Measurements from ENCODE around the gene SLC24A3. TPM values are rescaled to one million over a fixed set of nuclear protein-coding genes. Genes with fewer than 3 reads are reported as not detected.
"Not testable (repeated sequence)": the region's sequence is repeated elsewhere in the genome, so short reads cannot be mapped to it uniquely, and the experiment has no call there.

SLC24A3 gene
- total RNA-seq, 1 experiment from 2014 or later = not detected

GRCh38 chr20:19633985-19634384 is 421.5 kb downstream of the SLC24A3 start:
- POLR2A ChIA-PET = no interaction called here
- no peak for DNase-seq (ENCODE audit: low read depth, low spot score)
- in situ Hi-C loops (cut with HindIII; ENCODE audit: low pct_unique_long_range_greater_than_20kb, low sequenced_read_pairs) = no loop called here
- Histone ChIP-seq H3K27me3 (ENCODE audit: control insufficient read depth, insufficient read depth, low read length) (no peaks in the 10 kb centered on the region), H3K9me3 (ENCODE audit: control insufficient read depth, insufficient read depth, low read depth, low read length) (no peaks in the 10 kb centered on the region), H3K27ac (ENCODE audit: low read length) (no peak overlapping the region), H3K36me3 (ENCODE audit: control insufficient read depth, insufficient read depth, low read length) (no peaks in the 10 kb centered on the region), H3K4me1 (ENCODE audit: control insufficient read depth, insufficient read depth, low read length) (no peaks in the 10 kb centered on the region), H3K4me3 (ENCODE audit: low read depth in 2 of 2, low read length in 2 of 2) (no peak overlapping the region)
- no TSS peak for BruUV-seq (replicated peaks)
- TF ChIP-seq REST (IDR thresholded peaks at IDR 0.05; ENCODE audit: insufficient read depth in 1 of 2, low read depth in 2 of 2, low read length in 1 of 2) (no peak), SIN3A (IDR thresholded peaks at IDR 0.05; ENCODE audit: borderline replicate concordance, insufficient read depth, low read depth, low read length) (no peak), TCF7L2 (IDR thresholded peaks at IDR 0.05; ENCODE audit: low read depth, low read length) (no peak), POLR2AphosphoS5 (IDR thresholded peaks at IDR 0.05; ENCODE audit: low read depth, low read length) (no peak), CTCF (IDR thresholded peaks at IDR 0.05) (no peak)
- CTCF ChIA-PET = no interaction called here
- ATAC-seq = no peak
- intact Hi-C loops (cut with micrococcal nuclease; ENCODE audit: unreplicated experiment) = no loop called here

GRCh38 chr20:19639471-19640045 is 427.1 kb downstream of the SLC24A3 start:
- in situ Hi-C loops (cut with HindIII; ENCODE audit: low pct_unique_long_range_greater_than_20kb, low sequenced_read_pairs); CTCF ChIA-PET: not testable (repeated sequence)

GRCh38 chr20:19642860-19643259 is 430.4 kb downstream of the SLC24A3 start:
- TF ChIP-seq CTCF (IDR thresholded peaks at IDR 0.05) (no peak), POLR2AphosphoS5 (IDR thresholded peaks at IDR 0.05; ENCODE audit: low read depth, low read length) (no peak), REST (IDR thresholded peaks at IDR 0.05; ENCODE audit: insufficient read depth in 1 of 2, low read depth in 2 of 2, low read length in 1 of 2) (no peak), SIN3A (IDR thresholded peaks at IDR 0.05; ENCODE audit: borderline replicate concordance, insufficient read depth, low read depth, low read length) (no peak), TCF7L2 (IDR thresholded peaks at IDR 0.05; ENCODE audit: low read depth, low read length) (no peak)
- POLR2A ChIA-PET = interaction anchor here (0.6 kb wide), 1 partner anchor 52 kb away, joined by 4 read pairs; no protein-coding TSS in a partner anchor
- Histone ChIP-seq H3K4me3 (ENCODE audit: low read depth in 2 of 2, low read length in 2 of 2) (no peak overlapping the region), H3K4me1 (ENCODE audit: control insufficient read depth, insufficient read depth, low read length) (no peaks in the 10 kb centered on the region), H3K9me3 (ENCODE audit: control insufficient read depth, insufficient read depth, low read depth, low read length) (no peaks in the 10 kb centered on the region), H3K27ac (ENCODE audit: low read length) (no peak overlapping the region), H3K36me3 (ENCODE audit: control insufficient read depth, insufficient read depth, low read length) (no peaks in the 10 kb centered on the region), H3K27me3 (ENCODE audit: control insufficient read depth, insufficient read depth, low read length) (peaks cover 11% of the 10 kb centered on the region)
- BruUV-seq (replicated peaks) = no TSS peak
- DNase-seq (ENCODE audit: low read depth, low spot score) (no peak), ATAC-seq (no peak)
- intact Hi-C loops (cut with micrococcal nuclease; ENCODE audit: unreplicated experiment) (no loop called here), in situ Hi-C loops (cut with HindIII; ENCODE audit: low pct_unique_long_range_greater_than_20kb, low sequenced_read_pairs) (no loop called here)
- CTCF ChIA-PET = no interaction called here

More at GRCh38 chr20:19639471-19640045, 427.1 kb downstream of the SLC24A3 start:
- BruUV-seq (replicated peaks); H3K27me3 ChIP-seq (ENCODE audit: control insufficient read depth, insufficient read depth, low read length); H3K9me3 ChIP-seq (ENCODE audit: control insufficient read depth, insufficient read depth, low read depth, low read length); H3K4me3 ChIP-seq (ENCODE audit: low read depth in 2 of 2, low read length in 2 of 2); ATAC-seq; DNase-seq (ENCODE audit: low read depth, low spot score); POLR2A ChIA-PET; H3K36me3 ChIP-seq (ENCODE audit: control insufficient read depth, insufficient read depth, low read length); intact Hi-C loops (cut with micrococcal nuclease; ENCODE audit: unreplicated experiment); H3K4me1 ChIP-seq (ENCODE audit: control insufficient read depth, insufficient read depth, low read length); H3K27ac ChIP-seq (ENCODE audit: low read length): not testable (repeated sequence)

All from Panc1 (cell line).